Measurements from ENCODE around the gene PNMA6E. TPM values are rescaled to one million over a fixed set of nuclear protein-coding genes. Genes with fewer than 3 reads are reported as not detected.

PNMA6E gene
- polyA plus RNA-seq, 1 donor, result not detected

DNA sequence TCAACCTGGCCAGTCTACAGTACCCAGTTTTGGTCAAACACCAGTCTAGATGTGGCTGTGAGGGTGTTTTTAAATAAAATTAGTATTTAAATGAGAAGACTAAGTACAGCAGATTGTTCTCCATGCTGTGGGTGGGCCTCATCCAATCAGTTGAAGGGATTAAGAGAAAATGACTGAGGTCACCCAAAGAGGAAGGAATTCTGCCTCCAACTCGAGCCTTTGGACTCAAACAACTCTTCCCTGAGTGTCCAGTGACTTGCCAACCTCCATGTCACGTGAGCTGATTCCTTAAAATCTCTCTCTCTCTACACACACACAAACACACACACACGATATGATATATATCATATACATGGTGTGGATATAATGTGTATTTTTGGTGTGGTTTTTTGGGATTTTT lies 34.7 kb upstream of the PNMA6E start:
- no peak for DNase-seq

DNA sequence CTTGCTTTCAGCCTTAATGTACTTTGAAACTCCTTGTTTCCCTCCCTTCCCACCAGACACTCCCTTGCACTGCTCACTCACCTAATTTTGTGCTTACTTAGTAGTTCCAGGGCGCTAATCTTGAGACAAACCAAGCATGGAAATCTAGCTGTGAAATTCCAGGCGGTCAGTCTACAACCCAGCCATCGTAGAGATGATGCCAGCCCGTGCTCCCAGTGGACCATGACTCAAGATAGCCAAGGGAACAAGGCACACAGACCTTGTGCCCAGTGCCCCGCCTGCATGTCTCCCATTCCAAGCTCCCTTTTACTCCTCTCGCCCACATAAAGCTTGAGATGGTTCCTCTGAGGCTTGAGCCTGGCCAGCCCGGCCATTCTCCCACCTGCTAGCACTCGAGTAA lies 33.7 kb upstream of the PNMA6E start:
- no peak for DNase-seq

GRCh38 chrX:153433781-153434285 lies 32.7 kb upstream of the PNMA6E start:
- no peak for DNase-seq

DNA sequence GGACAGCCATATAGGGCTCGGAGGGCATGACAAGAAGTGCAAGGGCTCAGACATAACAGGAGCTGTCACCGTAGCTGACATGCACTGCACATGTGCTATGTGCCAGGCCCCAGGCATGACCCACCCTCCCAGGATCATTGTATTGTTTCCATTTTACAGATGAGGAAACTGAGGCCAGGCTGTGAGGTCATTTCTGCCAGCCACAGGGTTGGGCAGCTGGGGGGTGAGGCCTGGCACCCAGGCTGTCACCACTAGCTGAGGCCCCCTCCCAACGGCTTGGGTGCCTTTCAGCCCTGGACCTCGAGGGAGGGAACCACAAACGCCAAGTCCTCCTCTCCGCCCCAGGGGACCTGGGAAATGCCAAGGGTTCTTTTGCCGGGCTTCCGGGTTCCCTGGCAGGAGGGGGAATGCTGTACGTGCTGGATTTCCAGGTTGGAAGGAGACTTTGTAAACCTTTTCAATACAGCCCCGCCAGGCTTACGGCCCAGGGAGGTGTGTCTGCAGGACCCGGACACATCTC lies 32.1 kb upstream of the PNMA6E start:
- no peak for DNase-seq

DNA sequence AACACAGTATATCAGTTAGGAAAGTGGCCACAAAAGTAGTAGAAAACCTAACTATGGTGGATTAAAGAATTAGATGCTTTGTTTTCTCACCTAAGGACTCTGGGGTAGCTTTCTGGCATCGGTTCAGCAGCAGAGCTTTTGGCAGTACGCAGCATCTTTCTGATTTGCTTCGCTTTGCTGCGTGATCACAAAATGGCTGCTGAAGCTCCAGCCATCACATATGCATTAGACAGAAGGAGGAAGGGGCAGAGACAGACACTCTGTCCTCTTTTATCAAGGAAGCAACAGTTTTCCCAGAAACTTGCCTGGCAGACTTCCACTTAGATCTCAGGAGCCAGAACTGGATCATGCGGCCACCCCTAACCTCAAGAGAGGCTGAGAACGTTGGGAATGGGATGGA lies 29.6 kb upstream of the PNMA6E start:
- no peak for DNase-seq

DNA sequence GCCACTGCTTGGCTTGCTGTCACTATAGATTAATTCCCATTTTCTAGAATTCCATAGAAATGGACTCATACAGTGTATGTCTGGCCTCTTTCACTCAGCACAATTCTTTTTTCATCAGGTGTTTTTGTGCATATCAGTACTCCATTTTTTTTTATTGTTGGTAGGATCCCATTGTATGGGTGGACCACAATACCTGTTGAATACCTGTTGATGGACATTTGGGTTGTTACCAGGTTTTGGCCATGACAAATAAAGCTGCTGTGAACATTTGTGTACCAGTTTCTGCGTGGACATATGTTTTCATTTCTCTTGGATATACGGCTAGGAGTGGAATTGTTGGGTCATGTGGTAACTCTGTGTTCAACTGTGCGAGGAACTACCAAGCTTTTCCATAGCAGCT lies 25.1 kb upstream of the PNMA6E start:
- no peak for DNase-seq

GRCh38 chrX:153423652-153424051 lies 22.5 kb upstream of the PNMA6E start:
- DNase-seq, result no peak

DNA sequence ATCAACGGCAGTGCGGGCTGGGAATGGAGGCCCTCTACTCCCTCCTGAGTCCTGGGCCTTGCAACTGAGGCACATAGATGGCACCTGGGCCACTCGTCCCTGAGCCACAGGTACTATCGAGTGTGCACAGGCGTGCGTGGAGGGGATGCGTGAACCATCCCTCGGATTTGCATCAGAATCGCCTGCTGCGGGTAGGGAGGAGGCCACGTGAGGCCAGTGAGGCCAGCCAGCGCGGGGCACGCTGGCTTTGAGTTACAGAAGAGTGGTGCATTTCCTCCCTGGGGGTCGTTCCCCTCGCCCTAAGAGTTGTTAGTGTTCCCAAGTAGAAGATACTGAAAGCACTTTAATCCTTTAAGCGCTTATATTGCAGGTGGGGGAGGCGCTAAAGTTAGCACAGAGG lies 20.7 kb upstream of the PNMA6E start:
- DNase-seq, result no peak

DNA sequence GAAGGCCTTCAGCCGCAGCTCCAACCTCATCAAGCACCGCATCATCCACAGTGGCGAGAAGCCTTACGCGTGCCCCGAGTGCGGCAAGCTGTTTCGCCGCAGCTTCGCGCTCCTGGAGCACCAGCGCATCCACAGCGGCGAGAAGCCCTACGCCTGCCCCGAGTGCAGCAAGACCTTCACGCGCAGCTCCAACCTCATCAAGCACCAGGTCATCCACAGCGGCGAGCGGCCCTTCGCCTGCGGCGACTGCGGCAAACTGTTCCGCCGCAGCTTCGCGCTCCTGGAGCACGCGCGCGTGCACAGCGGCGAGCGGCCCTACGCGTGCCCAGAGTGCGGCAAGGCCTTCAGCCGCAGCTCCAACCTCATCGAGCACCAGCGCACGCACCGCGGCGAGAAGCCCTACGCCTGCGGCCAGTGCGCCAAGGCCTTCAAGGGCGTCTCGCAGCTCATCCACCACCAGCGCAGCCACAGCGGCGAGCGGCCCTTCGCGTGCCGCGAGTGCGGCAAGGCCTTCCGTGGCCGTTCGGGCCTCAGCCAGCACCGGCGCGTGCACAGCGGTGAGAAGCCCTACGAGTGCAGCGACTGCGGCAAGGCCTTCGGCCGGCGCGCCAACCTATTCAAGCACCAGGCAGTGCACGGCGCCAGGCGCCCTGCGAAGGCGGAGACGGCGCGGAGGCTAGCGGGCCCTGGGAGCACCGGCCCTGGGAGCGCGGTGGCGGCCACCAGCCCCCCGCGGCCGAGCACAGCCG lies 19.9 kb upstream of the PNMA6E start:
- no peak for DNase-seq

DNA sequence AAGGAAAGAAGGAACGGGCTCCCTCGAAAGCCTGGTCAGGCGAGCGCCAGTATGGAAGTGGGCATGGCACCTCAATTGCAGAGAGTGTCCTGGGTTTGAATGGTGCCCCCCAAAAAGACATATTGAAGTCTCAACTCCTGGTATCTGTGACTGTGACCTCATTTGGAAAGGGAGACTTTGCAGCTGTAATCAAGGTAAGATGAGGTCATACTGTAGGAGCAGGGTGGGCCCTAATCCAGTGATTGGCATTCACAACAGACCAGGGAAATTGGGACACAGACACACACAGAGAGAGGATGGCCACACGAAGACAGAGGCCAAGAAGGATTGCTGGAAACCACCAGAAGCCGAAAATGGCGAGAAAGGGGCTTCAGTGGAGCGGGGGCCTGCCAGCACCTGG lies 16.5 kb upstream of the PNMA6E start:
- DNase-seq, result no peak

DNA sequence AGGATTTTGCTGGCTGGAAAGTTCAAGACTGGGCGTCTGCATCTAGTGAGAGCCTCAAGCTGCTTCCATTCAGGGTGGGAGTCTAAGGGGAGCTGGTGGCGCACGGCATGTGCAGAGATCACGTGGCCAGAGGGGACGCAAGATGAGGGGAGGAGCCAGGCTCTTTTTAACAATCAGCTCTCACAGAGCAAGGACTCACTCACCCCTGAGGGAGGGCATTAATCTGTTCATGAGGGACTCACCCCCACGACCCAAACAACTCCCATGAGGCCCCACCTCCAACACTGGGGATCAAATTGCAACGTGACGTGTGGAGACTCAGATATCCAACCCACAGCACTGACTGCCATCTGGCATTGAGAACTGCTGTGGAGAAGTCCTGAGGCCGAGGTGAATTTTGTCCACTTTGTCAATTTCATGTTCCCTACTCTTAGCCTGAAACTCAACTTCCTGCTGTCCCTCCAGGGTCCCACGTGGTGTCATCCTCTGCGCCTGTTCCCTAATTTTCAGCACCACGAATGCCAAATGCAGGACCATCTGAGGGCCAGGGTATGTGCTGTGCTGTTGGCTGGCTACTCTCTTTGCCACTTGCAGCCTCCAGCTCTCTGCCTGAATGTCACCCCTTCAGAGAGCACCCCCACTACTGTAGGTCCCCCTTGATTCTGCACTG lies 15.8 kb upstream of the PNMA6E start:
- no peak for DNase-seq

- DNase-seq, result no peak
Observed at GRCh38 chrX:153414856-153415510, 13.8 kb upstream of the PNMA6E start.

DNA sequence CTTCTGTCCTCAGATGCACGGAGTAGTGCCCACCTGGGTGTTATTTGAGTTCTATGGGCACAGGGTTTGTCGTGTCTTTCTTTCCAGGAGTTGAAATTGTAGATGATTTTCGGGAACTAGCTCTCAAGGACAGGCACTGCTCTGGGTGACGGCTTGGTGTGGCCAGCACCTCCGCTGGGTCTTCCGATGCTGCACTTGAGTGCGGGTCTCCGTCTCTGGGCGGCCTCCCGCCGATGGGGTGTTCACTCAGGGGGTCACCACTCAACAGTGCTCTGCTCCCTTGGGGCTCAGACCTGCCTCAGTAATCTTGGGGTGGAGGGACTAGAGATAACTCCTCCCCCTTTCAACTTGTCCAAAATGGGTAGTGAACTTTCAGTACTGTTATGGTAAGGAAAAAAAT lies 12.6 kb upstream of the PNMA6E start:
- DNase-seq, result no peak

- no peak for DNase-seq
Observed at GRCh38 chrX:153412746-153413720, 11.9 kb upstream of the PNMA6E start.

DNA sequence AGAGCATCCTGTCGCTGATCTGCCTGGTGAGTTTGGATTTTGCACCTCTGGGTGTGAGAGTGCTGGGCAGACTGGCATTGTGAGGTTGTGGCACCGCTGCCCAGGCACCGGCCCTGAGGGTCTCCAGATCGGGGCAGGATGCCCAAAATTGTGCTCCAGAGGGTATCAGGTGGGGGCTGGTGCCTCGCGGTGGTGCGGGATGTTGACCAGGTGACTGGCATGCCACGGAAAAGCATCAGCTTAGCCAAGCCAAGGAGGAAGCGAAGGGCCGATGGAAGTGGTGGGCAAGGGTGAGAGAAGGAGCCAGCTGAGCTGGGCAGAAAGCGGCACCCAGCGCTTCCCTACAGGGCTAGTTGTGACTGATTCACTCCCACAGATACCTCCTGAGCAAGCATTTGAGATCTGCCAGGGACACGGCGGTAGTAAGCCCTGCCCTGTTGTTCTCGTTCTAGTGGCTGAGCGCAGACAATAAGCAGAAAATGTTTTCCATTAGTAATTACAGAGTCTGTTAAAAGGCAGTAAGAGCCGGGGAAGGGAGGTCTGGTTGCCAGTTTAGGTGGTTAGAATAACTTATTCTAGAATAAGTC lies 10.9 kb upstream of the PNMA6E start:
- no peak for DNase-seq

DNA sequence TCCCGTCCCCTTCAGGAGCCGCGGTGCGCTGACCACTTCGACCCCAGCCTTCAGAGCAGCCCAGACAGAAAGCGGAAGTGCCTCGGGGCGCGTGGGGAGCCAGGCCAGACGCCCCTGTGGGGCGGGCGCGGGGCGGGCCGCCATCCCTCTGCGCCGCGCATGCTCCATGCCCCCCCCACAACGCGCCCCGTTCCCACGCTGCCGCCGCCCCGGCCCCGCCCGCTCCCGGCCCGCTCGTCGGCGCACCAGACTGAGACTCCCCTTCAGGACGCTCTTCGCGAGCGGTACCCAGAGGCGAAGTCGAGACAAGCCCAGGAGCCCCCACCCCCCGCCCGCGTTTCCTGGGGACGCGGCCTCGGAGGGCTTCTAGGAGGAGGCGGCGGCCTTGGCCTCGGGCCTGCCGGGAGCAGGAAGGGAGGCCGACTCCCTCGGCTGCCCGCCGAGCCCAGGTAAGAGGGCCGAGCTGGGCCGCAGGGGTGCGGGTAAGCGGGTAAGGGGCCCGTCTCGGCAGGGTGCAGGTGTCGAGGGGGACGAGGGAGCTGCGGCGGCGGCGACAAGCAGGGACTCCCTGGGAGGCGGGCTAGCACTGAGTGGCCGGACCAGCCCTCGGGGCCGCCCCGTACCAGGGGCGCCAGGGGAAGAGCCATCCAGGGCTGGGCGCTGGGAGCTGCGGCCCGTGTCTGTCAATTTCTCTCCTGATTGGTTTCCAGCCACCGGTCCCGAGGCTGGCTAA lies 10.3 kb upstream of the PNMA6E start, which contains the start of gene ZFP92:
TSS of gene ZFP92 (plus strand) at position 218 of the 733 bp plus-strand sequence. CDS start 6,851 bp downstream, outside the sequence.
- DNase-seq, result no peak

DNA sequence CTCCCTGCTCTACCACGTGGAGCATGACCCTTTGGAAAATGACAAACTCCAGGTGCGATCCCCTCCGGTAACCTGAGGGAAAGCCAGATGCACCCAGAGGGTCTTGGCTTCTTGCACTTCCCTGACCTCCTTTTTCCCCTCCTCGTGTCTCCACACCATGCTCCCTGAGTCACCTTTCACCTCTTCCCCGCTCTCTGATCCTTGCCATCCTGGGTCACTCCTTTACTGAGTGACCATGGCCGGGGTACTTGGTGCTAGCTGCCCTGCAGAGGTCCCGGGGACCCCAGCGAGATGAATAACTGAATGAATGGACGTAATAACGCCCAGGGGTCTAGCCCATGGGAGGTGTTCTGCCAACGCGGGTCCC lies 9.7 kb upstream of the PNMA6E start:
- no peak for DNase-seq

DNA sequence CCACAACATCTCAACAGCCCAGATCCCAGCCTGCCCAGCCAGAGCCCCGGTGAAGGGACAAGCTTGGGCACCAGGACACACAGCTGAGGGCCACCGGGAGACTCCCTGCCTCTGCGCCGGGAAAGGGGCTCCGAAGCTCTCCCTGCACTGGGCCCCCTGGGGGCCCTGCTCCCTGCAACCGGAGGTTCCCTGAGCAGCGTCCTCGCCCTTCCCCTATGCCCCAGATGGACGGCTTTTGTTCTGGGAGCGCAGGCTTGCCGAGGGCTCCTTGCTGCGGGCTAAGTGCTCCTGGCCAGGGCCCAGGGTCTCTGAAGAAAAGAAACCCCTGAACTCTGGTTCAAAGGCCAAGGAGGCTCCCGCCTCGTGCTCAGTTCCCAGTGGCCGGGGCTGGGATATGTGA lies 9.2 kb upstream of the PNMA6E start:
- no peak for DNase-seq

GRCh38 chrX:153409414-153410101 lies 8.4 kb upstream of the PNMA6E start:
- no peak for DNase-seq

- DNase-seq, result no peak
Observed at GRCh38 chrX:153408871-153409351, 7.8 kb upstream of the PNMA6E start.

Measured in left kidney (tissue), 2 donors.